ENCODE measurements around the gene FNDC5. TPM values are rescaled to one million over a fixed set of nuclear protein-coding genes. Genes with fewer than 3 reads are reported as not detected.
A peak's percentile ranks its signal among the peaks of the same experiment; 100 is the strongest.

Gene FNDC5
- total and polyA plus RNA-seq, 9 of the 15 experiments (the other 6 are each of a cell fraction or from before 2014, with no cell fraction given), result 0.06 to 2.1 (median 0.22) TPM

- TF ChIP-seq ZBTB2 (IDR thresholded peaks at IDR 0.05), result no peak
- TF ChIP-seq BMI1 (IDR thresholded peaks at IDR 0.05; ENCODE audit: low read length), result no peak
- no peak for TF ChIP-seq PRMT5 (CRISPR knock-in tag; IDR thresholded peaks at IDR 0.05)
- TF ChIP-seq RAD21 (CRISPR knock-in tag; conservative IDR thresholded peaks at IDR 0.05 in 1 of 2, IDR thresholded peaks at IDR 0.05 in 1 of 2), result peak; percentile 16 to 62
- TF ChIP-seq ZNF354B (CRISPR knock-in tag; IDR thresholded peaks at IDR 0.05), result no peak
- no peak for TF ChIP-seq ZNF583 (CRISPR knock-in tag; IDR thresholded peaks at IDR 0.05)
- peak; percentile 47; the same call in 1 of the 2 replicates for TF ChIP-seq MYC (IDR thresholded peaks at IDR 0.05; ENCODE audit: low read depth, low read length)
- TF ChIP-seq MYC (CRISPR knock-in tag; IDR thresholded peaks at IDR 0.05; ENCODE audit: borderline replicate concordance, low read depth), result no peak
- peak in 1 of 3 experiments; percentile 51; a peak in 3 of 6 replicates for TF ChIP-seq CTCF (IDR thresholded peaks at IDR 0.05 in 2 of 3, conservative IDR thresholded peaks at IDR 0.05 in 1 of 3; ENCODE audit: insufficient read depth in 2 of 3, low read depth in 1 of 3, low read length in 3 of 3)
- TF ChIP-seq BRF1 (IDR thresholded peaks at IDR 0.05; ENCODE audit: borderline replicate concordance, extremely low read depth, insufficient read length), result no peak
- no peak for TF ChIP-seq ZNF57 (CRISPR knock-in tag; IDR thresholded peaks at IDR 0.05)
- TF ChIP-seq ZNF431 (CRISPR knock-in tag; IDR thresholded peaks at IDR 0.05), result no peak
- no peak for TF ChIP-seq GTF2F1 (IDR thresholded peaks at IDR 0.05; ENCODE audit: low read depth, low read length)
- TF ChIP-seq RBM39 (optimal IDR thresholded peaks at IDR 0.05; ENCODE audit: low read depth, low read length), result no peak
- TF ChIP-seq ZNF707 (CRISPR knock-in tag; conservative IDR thresholded peaks at IDR 0.05), result no peak
Observed at GRCh38 chr1:32893198-32894018, 22.7 kb upstream of the FNDC5 start (continued).

All from K562 (cell line).